Stimulated activated CD4-positive, alpha-beta T cell treated with anti-CD3 and anti-CD28 coated beads, Interleukin-1b, Interleukin-23, amount 100 ng/mL, for 24 hours (primary cell): ENCODE results near the gene PLEKHD1.
"Not testable (repeated sequence)": the region's sequence is repeated elsewhere in the genome, so short reads cannot be mapped to it uniquely, and the experiment has no call there.

ENCODE experiments used
- DNase-seq, 4 experiments: peaks; one replicate each; pipeline ENCODE4 v3.0.0-alpha.2; 2020; ENCODE audit warnings: low read depth in 4 of 4, low spot score in 1 of 4

Gene PLEKHD1

GRCh38 chr14:69481815-69482568 lies 2.5 kb upstream of the PLEKHD1 start:
- no peak for DNase-seq

DNA sequence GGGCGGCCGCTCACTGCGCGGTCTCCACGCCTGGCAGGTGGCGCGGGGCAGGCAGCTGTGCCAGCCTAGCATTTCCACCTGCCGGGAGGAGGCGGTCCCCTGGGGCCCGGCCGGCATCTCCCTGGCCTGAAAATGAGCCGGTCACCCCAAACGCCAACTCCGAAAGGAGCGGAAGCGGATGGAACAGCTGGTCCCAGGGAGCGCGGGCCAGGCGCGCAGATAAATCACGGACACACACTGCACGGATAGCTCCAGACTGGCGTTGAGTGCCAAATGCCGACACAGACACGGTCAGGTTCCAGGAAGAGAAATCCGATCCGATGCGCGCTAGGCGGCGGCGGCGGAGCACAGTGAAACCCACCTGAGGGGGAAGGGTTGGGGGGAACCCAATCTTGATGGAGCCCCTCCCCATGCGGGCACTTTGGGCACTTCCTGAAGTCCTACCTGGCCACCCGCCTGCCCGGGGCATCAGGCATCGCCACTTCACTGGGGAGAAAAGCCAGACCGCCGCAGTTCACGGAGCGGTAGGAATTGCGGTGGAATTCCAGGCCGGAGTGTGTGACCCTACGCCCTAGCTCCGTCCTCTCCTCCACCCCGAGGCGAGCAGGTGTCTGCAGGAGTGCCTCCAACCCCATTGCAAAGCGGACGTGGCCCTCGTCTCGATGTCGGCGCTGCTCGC lies 624 bp upstream of the PLEKHD1 start:
- DNase-seq, result no peak

- DNase-seq, result no peak
Measured at GRCh38 chr14:69485315-69485660, 760 bp downstream of the PLEKHD1 start.

DNA sequence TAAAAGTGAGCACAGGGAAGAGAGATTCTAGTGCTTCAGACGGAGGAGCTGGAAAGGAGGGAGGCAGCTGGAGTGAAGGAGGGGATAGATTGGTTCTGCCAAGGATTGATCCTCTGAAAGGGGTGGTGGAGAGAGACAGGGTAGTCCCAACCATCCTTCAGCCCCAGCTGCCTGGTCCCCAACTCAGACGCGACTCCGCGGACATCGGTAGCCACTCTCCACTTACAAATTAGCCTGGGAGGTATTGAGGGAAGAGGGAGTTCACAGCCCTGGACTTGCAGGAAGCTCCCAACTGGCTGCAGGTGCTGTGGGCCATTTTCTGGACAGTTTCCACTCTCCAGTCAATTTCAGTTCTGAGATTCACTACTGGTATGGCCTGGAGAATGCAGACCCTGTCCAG lies 1.2 kb downstream of the PLEKHD1 start:
- DNase-seq, result no peak

- DNase-seq, result no peak
Measured at GRCh38 chr14:69487226-69487625, 2.7 kb downstream of the PLEKHD1 start.

DNA sequence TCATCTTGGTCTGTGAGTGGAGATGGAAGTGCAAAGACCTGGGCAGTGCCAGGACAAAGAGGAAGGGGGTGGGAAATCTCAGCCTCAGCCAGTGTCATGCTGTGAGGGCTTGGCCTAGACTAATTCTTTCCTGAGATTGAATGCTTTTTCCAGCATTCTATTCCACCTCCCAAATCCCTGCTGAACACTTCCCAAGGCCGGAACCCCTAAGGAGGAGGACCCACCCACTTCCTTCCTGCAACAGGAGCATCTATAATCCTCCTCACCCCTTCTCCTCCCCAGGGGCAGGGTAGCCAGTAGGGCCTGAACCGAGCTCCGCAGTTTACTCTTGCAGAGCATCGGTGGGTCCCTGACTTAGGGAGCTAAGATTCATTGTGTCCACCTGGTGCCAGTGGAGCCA lies 3.2 kb downstream of the PLEKHD1 start:
- DNase-seq, result no peak

DNA sequence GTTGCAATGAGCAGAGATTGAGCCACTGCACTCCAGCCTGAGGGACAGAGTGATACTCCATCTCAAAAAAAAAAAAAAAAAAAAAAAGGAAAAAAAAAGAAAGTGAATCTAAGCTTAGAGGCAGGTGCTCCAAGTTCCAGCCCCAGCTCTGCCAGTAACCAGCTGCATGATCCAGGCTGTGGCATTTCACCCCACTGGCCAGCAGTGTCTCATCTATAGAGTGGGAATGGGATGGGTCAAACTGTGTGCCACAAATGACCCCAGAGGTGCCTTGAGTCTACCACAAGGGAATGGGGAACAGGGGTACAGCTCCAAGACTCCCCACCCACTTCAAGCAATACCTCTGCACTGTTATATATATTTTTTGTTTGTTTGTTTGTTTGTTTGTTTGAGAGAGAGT lies 5.0 kb downstream of the PLEKHD1 start:
- DNase-seq, result no peak

- no peak for DNase-seq
Measured at GRCh38 chr14:69490219-69490918, 5.8 kb downstream of the PLEKHD1 start.

- no peak for DNase-seq
Measured at GRCh38 chr14:69491193-69491592, 6.7 kb downstream of the PLEKHD1 start.

- no peak for DNase-seq
Measured at GRCh38 chr14:69493038-69493437, 8.5 kb downstream of the PLEKHD1 start.

- DNase-seq, result no peak
Measured at GRCh38 chr14:69493791-69494190, 9.3 kb downstream of the PLEKHD1 start.

GRCh38 chr14:69495341-69495921 lies 10.9 kb downstream of the PLEKHD1 start:
- no peak for DNase-seq

- DNase-seq, result not testable (repeated sequence)
Measured at GRCh38 chr14:69497866-69498265, 13.3 kb downstream of the PLEKHD1 start.

GRCh38 chr14:69498286-69498685 lies 13.8 kb downstream of the PLEKHD1 start:
- not testable (repeated sequence) for DNase-seq

GRCh38 chr14:69499436-69499835 lies 14.9 kb downstream of the PLEKHD1 start:
- no peak for DNase-seq

GRCh38 chr14:69500096-69500495 lies 15.6 kb downstream of the PLEKHD1 start:
- no peak for DNase-seq

GRCh38 chr14:69500736-69501135 lies 16.2 kb downstream of the PLEKHD1 start:
- DNase-seq, result no peak

DNA sequence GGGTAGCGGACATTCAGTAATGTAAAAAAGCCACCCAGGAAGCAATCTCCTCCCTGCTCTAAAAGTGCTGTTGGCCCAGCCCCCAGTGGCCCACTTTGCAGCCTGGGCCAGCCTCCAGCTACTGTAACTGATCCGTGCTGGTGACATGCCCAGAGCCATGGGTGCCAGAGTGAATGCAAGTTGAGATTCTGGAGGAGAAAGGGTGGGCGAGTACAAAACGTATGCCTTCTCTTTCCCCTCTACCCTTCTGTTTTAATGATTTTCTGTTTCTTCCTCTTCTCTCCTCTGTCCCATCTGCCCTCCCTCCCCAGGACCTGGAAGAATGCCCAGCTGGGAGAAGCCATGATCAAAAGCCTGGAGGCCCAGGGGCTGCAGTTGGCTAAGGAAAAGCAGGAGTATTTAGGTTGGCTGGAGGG lies 16.9 kb downstream of the PLEKHD1 start:
- DNase-seq, result no peak

- no peak for DNase-seq
Measured at GRCh38 chr14:69504775-69505174, 20.2 kb downstream of the PLEKHD1 start.

DNA sequence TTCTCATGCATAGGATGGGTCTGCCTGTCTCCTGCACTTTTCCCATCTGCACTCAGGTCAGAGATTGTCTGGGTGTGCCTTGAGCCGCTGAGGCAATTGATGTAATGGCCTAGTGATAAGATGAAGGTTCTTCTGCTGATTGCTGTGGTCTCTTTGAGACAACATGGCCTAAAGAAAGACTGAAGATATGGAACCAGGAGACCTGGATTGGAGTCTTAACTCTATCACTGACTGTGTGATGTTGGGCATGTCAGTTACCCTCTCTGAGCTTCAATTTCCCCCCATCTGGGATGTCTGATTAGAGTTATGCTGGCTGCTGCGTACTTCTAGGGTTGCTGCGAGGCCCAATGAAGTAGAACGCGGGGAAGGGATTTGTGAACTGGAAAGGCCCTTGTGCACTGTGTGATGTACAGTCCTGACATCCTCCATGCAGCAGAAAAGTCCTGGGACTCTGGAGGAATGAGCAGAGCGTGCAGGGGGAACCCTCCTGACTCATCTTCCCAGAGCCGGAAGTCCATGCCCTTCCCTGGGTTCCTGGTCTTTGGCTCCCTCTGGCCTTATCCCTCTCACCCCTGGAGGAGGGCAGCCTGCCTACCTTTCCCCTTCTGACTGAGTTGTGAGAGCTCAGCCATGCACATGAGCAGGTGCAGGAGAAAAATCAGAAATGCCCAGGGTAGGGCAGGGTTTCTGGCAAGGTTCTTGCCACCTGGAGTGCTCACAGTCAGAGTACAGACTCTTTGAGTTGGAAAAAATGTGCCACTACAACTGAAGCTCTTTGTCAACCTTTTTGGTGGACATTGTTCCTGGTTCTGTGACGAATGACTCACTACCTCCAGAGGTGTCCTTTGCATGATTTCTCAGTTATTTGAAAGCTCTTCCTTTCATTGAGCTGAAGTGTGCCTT lies 21.1 kb downstream of the PLEKHD1 start:
- no peak for DNase-seq

DNA sequence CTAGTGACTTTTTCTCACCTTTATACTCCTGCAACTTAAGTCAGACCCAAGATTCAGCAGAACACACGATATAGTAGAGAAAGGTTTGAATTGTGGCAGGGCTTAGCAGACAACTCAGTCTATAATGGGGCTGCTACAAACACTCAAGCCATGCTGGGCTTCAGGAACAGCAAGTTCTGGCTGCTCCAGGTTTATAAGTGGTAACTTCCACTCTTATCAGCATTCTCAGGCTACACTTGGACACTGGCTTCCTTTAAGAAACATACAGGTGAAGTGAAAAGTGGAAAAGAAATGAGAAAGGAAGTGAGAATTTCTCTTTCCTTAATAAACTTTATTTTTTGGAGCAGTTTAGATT lies 21.7 kb downstream of the PLEKHD1 start:
- DNase-seq, result no peak
